22Rv1 (cell line): ENCODE measurements around the gene CEP20.

Source experiments
- CTCF ChIP-seq: fragments of 450-650 bp; IDR thresholded peaks from 2 replicates; pipeline ENCODE4 v1.5.1; 2017; ENCODE audit warnings: mild to moderate bottlenecking
- ZFX ChIP-seq: fragments of 450-650 bp; IDR thresholded peaks from 2 replicates; pipeline ENCODE4 v1.6.1; 2017; ENCODE audit warnings: antibody characterized with exemption, borderline replicate concordance

GRCh38 chr16:15854906-15855703 lies 33.3 kb downstream of the CEP20 start:
- TF ChIP-seq CTCF (no peak), ZFX (no peak)
